Fibroblast of lung (primary cell): ENCODE data around the gene GATC.

Experiments used
- CTCF ChIP-seq, 2 donors: IDR thresholded peaks in 1 of 2; conservative IDR thresholded peaks in 1 of 2; 1 replicate in 1 of 2; 2 replicates in 1 of 2; pipeline ENCODE4 v1.5.1; 2011 to 2012; ENCODE audit warnings: low read length in 2 of 2, control low read depth in 1 of 2, inconsistent platforms in 1 of 2, low read depth in 1 of 2, mild to moderate bottlenecking in 1 of 2
- EZH2 ChIP-seq: IDR thresholded peaks from 2 replicates; pipeline ENCODE4 v1.5.1; 2012; ENCODE audit warnings: low read length, control low read depth, mild to moderate bottlenecking; ENCODE audit errors: missing control alignments

GRCh38 chr12:120490325-120490724 lies 44.1 kb downstream of the GATC start:
- TF ChIP-seq CTCF (conservative IDR thresholded peaks at IDR 0.05 in 1 of 2, IDR thresholded peaks at IDR 0.05 in 1 of 2; ENCODE audit: low read depth in 1 of 2, low read length in 2 of 2), result no peak
- TF ChIP-seq EZH2, result no peak
